ENCODE results near the gene INO80E.
"Not testable (repeated sequence)": the region's sequence is repeated elsewhere in the genome, so short reads cannot be mapped to it uniquely, and the experiment has no call there.

Gene INO80E

DNA sequence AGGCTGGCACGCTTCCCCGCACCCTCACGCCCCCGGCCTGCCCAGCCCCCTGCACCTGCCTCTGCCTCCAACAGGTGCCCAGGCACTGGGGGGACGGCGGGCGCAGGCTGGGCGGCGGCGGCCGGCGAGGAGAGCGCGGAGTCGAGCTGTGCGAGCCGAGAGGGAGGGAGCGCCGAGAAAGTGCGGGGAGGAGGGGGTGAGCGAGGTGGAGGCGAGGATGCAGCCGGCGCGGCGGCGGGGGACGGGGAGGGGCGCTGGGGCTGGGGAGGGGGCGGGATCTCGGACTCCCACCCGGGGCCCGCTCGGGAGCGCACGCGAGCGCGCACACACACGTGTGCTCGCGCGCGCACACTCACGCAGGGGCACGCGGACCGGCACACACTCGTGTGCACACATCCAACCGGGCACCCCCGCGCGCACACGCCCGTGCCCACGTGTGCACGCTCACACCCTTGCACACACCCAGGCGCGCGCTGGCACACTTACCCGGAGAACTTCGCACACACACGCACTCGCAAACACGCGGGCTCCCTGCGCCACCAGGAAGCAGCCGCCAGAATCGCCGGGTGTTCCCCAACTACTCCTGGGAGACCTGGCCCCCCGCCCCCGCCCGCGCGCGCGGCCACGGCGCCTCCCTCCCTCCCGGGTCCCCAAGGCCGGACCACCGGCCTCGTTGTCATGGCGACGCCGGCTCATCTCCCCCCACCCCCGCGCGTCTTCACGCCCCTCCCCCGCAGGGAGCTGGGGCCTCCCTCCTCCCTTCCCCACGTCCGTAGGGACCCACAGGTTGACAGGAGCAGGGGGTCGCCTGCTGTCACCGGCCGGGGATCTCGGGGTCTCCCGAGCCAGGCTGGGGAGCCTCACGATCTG lies 15.0 kb downstream of the INO80E start, which contains the start of gene DOC2A:
DOC2A (minus strand) TSS at position 184 of the 870 bp plus-strand sequence. CDS start 805 bp downstream, outside the sequence.
- peak in 1 of 14 donors; percentile 44 for DNase-seq

DNA sequence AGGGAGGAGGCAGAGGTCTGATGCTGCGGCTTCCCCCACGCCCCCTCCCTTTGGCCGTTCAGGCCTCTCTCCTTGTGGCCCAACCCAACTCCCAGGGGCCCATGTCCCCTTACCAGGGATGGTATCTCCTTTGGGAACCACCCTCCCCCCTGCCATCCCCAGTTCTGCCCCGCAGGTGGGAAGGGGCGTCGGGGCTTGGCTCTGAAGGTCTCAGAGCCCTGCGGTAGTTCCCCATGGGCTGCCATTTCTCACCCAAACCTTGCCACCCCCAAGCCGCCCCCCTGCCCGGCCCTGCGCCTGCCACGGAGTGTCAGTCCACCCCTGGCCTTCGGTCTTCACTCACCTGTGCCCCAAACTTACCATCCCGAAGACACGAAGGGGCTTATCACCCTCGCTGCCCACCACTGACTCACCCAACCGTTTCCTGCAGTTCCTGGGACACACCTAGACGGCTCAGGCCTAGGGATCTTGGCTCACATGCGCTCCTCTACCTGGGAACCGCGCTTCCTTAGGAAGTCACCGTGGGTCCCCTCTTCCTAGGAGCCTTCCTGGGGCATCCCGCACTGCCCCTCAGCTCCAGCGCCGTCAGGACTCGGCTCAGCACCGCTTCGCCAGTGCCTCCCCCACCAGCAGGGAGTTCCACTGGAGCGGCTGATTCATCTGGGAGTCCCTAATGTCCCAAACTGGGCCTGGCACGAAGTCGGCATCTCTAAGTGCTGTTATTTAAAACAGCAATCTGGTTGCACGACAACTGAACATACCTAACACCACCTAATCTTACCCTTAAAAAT lies 15.9 kb downstream of the INO80E start:
- no peak for DNase-seq

DNA sequence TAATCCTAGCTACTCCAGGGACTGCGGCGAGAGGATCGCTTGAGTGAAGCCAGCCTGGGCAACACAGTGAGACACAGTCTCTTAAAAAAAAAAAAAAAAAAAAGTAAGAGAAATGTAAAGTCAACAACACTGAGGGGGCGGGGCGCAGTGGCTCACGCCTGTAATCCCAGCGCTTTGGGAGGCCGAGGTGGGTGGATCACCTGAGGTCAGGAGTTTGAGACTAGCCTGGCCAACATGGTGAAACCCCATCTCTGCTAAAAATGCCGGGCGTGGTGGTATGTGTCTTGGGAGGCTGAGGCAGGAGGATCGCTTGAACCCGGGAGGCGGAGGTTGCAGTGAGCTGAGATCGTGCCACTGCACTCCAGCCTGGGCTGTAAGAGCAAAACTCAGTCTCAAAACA lies 16.6 kb downstream of the INO80E start:
- not testable (repeated sequence) for DNase-seq

DNA sequence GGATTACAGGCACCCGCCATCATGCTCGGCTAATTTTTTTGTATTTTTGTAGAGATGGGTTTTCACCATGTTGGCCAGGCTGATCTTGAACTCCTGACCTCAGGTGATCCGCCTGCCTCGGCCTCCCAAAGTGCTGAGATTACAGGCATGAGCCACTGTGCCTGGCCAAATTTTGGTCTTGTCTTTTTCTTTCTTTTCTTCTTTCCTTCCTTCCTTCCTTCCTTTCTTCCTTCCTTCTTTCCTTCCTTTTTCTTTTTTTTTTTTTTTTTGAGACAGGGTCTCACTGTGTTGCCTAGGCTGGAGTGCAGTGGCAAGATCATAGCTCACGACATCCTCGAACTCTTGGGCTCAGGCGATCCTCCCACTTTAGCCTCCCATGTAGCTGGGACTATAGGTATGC lies 19.4 kb downstream of the INO80E start:
- DNase-seq = not testable (repeated sequence)

DNA sequence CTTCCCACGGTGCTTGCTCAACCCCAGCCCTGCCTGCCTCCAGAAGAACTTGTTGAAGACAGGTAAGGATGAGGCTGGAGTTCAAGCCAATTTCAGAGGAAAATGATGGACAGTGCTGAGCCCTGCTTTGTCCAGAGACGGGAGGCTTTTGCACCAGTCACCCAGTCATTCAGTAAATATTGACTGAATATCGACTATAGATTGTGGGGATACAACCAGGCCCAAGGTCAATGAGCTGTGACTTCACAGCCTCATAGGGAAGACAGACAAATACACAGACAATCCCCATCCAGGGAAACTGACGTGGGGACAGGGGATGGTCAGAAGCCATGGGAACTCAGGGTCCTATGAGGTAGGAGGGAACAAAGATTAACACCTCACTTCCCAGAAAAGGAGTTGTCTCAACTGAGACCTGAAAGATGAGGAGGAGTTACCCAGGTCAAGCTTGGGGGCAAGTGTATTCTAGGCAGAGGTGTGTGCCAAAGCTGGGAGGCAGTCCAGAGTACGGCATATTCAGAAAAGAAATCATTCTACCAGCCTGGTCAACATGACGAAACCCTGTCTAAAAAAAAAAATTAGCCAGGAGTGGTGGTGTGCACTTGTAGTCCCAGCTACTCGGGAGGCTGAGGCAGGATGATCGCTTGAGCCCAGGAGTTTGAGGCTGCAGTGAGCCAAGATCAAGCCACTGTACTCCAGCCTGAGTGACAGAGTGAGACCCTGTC lies 20.7 kb downstream of the INO80E start:
- no peak for DNase-seq

DNA sequence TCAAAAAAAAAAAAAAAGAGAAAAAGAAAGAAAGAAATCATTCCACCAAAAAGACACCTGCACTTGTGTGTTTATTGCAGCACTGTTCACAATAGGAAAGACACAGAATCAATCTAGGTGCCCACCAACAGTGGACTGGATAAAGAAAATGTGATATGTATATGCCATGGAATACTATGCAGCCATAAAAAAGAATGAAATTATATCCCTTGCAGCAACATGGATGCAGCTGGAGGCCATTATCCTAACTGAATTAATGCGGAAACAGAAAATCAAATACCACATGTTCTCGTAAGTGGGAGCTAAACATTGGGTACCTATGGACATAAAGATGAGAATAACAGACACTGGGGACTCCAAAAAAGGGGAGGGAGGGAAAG lies 21.2 kb downstream of the INO80E start:
- no peak for DNase-seq

DNA sequence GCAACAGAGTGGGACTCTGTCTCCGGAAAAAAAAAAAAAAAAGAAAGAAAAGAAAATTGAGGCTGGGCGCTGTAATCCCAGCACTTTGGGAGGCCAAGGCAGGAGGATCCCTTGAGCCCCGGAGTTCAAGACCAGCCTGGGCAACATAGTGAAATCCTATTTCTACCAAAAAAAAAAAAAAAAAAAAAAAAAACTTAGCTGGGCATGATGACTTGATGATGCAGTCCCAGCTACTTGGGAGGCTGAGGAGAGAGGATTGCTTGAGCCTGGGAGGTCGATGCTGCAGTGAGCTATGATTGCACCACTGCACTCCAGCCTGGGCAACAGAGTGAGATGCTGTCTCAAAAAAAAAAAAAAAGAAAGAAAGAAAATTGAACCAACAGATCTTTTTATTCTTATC lies 21.9 kb downstream of the INO80E start:
- not testable (repeated sequence) for DNase-seq

DNA sequence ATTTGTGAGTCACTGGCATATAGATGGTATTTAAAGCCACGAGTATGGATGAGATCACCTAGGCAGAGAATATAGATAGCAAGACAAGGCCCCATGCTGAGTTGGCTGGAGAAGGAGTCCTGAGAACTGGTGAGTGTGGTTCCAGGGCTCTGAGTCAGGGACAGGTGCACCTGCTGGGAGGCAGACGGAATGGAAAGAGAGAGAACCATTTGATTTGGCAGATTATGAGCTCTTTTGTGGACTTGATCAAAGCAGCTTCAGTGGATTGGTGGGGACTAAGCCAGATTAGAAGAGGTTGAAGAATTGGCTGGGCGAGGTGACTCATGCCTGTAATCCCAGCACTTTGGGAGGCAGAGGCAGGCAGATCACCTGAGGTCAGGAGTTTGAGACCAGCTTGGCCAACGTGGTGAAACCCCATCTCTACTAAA lies 22.7 kb downstream of the INO80E start:
- peak in 1 of 14 donors; percentile 70 for DNase-seq

DNA sequence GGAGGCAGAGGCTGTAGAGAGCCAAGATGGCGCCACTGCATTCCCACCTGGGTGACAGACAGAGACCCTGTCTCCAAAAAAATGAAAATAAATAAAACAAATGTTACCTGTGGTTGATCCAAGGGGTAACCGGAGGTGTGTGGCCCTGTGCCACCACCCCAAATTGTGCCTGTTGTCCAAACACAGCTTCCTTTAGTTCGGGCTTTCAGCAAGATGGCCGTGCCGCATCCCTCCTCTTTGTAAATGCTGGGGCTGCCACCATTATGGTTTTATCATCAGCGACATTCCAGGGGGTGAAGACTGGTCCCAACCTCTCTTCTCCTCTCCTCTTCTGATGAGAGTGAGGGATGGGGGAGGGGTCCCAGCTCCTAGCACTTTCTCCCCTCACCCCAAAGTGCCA lies 26.8 kb downstream of the INO80E start, which contains the start of gene C16orf92:
C16orf92 (plus strand) TSS at position 312 of the 400 bp plus-strand sequence. CDS start 143 bp downstream, outside the sequence.
- no peak for DNase-seq

DNA sequence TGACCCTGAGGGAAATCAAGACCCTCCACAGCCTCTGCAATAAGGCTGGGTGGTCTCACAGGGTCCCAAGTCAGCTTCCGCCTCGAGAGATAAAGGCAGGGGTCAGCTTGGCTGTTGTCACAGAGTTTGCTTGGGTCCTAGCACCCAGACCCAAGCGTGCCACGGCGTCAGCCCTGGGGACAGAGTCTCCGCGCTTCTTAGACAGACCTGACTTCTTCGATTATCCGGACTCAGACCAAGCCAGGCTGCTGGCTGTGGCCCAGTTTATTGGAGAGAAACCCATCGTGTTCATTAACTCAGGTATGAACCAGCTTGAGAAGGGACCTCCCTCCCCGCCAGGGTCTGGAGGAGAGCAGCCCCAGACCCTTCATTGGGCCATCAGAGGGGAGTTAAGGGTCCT lies 27.5 kb downstream of the INO80E start:
- DNase-seq = no peak

DNA sequence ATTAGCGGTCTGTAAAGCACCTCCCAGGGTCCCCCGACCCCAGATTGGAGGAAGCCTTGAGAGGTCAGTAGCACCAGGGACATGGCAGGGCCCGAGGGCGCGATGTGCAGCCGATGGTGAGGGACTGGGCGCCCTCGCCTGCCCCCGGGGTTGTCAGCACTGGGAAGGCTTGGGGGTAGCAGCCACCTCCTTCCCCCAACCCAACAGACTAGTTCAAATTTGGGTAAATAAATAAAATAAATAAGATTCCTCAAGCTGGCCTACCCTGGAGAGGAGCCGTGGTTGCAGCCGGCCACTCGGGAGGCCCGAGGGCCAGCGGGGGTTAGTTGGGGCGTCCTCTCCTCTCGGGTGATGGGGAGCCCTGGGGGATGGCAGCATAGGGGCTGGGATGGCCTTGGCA lies 28.4 kb downstream of the INO80E start:
- DNase-seq = no peak

DNA sequence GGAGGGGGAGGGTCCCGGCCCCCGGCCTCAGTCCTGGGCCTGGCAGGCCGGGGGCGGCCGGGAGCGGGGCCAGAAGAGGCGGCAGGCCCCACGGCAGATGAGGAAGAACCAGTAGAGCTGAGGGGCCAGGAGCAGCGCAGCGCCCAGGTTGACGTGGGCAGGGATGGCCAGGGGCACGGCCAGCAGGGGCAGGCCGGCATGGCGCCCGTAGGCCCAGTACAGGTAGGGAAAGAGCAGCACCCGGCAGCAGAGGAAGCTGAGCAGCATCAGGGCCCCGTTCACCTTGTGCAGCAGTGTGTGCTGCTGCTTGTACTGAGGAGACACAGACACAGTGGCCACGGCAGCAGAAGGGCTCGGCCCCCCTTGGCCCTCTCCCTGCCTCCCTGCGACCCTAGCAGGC lies 29.1 kb downstream of the INO80E start:
- DNase-seq = no peak

DNA sequence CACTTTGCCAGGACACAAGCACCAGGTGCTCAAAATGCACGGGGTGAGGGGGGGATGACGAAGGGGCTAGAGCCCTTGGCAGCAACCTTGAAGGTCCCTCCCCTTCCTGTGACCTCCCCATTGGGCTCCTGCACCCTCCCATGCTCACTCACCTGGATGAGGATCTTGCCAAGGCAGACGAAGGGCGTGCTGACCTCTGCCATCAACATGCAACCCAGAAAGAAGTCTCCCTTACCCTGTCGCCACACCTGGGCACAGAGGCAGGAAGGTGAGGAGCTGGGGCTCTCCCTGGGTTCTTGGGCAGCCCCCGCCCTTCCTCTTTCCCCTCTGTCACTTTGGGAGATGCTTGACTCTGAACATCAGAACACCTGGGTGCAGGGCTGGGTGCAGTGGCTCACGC lies 29.5 kb downstream of the INO80E start:
- DNase-seq = no peak

DNA sequence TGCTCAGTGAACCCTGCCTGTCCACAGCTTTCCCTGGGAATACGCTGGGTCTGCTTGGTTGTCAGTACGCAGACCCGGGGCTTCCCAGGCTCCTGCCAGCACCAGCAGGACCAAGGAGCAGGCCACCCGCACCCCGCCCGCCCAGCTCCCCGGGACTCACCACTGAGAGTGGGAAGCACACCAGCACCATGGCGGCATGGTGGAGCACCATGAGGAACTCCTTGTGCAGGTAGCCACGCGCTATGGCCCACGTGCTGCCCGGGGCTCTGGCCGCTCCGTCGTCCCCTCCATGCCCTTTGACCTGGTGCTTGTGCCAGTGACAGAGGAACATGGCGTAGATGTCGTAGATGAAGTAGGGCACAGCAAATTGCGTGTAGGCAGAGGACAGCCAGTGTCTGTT lies 30.4 kb downstream of the INO80E start:
- no peak for DNase-seq

DNA sequence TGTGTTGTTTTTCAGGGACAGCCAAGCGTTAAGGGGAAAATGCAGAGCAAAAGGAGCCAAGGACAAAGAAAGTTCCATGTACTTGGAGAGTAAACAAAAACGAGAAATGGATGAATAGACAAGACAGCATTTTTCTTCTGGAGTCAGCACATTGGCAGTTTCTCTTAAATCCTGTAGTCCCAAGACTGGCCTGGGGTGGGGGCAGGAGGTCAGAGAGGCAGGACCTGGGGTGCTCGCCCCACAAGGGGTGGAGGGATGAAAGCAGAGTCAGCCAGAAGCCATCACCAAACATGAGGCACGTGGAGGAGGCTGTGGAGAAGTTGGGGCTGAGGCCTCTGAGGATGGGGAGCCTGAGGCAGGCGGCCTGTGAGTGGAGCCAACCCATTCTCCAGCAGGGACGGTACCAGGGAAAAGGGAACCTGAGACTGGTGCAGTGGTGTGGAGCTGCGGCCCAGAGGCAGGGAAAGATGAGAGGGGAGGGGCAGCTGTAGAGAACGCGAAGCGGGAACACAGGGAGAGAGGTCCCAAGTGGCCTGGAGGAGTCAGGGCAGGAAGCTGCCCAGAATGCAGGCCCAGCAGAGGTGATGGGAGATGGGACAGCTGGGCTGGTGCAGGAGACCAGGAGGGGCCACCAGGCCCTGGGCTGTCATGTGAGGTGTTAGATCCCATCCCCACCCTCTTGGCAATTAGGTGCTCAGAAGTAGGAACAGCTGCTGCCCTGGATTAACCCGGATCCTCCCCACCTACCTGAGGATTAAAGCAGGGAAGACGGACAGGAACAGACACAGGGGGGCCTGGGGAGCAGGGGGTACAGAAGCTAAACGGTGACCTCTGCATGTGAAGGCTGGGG lies 31.8 kb downstream of the INO80E start:
- DNase-seq = no peak

DNA sequence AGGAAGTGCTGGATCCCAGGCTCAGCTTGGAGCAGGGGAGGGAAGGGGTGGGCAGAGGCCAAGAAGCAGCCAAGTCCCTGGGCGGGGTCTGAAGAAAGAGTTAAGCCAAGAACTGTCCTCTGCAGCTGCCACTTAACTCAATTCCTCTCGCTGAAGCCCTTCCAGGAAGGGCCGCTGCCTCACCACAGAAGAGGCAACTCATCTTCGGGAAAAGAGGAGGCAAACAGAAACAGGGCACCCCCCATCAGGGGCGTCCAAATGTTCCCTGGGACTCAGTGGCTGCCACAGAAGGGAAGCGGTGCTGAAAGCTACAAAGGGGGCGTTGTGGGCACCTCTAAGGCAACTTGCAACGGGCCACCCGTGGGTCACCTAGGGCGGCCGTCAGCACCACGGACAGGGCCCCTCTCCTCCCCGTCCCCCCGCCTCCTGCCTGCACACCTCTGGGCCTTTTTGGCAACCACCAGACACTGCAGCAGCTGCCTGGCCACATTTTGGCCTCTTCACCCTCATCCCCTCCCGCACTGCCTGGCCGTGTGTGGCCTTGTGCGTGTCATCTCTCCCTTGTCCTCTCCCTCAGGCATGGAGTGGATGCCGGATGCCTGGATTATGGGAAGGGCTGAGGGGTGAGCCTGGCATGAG lies 32.5 kb downstream of the INO80E start:
- peak in 1 of 14 donors; percentile 73 for DNase-seq

DNA sequence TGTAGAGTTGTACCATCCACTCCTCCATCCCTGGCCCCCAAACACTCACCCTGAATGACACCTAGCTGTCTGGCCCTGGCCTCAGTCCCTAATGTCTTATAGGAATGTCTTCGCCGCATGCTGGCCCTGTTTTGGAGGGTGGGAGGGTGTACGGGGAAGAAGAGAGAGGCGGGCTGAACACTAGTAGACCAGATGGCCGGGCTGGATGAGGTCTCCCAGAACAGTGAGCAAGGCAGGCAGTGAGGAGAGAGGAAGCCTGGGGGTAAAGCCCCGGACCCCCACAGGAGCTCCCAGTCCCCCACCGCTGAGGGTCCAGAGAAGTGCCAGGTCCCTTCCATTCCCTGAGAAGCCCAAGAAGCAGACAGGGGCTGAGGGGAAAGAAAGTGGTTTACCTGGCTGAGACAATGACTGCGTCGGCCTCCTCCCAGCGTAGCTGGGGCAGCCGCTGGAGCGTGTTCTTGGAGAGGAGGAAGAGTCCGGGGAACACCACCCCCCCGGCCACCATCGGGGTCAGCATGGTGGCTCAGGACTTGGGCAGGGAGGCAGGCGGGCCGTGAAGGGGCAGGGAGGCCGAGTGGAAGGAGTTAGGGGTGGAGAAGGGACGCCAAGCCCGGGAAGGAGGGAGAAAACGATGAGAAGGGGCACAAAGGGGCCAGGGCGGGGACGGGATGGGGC lies 34.1 kb downstream of the INO80E start:
- DNase-seq = peak in 1 of 14 donors; percentile 44

DNA sequence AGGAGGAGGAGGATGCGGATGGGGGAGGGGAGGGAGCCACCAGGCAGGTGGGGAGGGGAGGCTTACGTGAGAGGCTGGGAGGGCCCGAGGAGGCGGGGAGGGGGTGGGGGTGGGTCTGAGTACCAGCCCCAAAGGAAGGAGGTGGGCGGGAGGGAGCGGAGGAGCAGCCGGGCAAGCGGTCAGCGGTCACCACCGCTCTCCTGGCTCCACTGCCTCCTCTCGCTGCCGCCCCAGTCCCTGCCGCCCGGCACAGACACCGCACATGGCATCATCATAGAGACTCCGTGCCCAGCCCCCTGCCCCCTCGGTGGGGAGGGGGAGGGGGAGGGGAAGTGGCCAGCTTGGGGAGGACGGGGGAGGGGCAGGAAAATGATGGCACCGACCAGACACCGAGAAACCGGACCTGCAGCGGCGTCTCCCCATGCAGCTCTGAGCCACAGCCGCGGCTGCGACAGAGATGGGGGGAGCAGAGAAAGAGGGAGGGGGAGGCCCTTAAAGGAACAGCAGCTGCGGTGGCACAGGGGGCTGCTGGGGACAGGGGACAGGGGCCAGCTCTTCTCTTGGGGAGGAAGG lies 34.9 kb downstream of the INO80E start, which contains the start of gene TLCD3B:
TLCD3B (minus strand) TSS at position 431 of the 573 bp plus-strand sequence. CDS start 744 bp downstream, outside the sequence.
- DNase-seq = peak in 2 of 14 donors; percentile 24 to 81

DNA sequence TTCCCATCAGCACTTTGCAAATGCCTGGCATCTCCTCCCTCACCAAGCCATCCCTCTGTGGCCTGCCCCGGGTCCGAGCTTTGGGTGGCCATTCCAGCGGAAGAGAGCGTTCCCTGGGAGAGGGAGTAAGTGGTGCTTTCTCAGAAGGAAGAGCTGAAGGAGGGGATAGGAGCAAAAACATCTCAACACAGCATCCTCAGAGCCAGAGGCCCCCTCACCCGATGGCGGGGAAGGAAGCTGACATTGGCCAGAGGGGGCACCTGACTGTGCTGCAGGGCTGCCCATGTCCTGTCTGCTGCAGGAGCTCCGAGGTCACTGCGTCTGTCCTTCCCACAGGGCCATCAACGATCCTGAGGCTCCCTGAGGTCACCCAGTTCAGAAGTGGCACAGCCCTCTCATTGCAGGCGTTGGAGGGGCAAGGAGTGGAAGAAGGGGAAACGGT lies 35.5 kb downstream of the INO80E start:
- DNase-seq = peak in 1 of 14 donors; percentile 39
